Epithelial cell of esophagus (primary cell): ENCODE measurements around the gene GRB7.
"Not testable (repeated sequence)": the region's sequence is repeated elsewhere in the genome, so short reads cannot be mapped to it uniquely, and the experiment has no call there.

ENCODE experiments used
- DNase-seq: peaks from one replicate; pipeline ENCODE4 v3.0.0; 2010; ENCODE audit warnings: low read depth
- H3K4me3 ChIP-seq: 2 replicates; pipeline ENCODE4 v1.5.1; 2011; ENCODE audit warnings: mild to moderate bottlenecking, low read length, control low read depth
- TF ChIP-seq, protein P1 (sequence below): IDR thresholded peaks from 2 replicates; pipeline ENCODE4 v1.5.1; 2011; ENCODE audit warnings: low read depth, mild to moderate bottlenecking, low read length, control low read depth, inconsistent platforms; ENCODE audit not compliant: insufficient read depth; ENCODE audit errors: missing control alignments

The GRB7 gene

DNA sequence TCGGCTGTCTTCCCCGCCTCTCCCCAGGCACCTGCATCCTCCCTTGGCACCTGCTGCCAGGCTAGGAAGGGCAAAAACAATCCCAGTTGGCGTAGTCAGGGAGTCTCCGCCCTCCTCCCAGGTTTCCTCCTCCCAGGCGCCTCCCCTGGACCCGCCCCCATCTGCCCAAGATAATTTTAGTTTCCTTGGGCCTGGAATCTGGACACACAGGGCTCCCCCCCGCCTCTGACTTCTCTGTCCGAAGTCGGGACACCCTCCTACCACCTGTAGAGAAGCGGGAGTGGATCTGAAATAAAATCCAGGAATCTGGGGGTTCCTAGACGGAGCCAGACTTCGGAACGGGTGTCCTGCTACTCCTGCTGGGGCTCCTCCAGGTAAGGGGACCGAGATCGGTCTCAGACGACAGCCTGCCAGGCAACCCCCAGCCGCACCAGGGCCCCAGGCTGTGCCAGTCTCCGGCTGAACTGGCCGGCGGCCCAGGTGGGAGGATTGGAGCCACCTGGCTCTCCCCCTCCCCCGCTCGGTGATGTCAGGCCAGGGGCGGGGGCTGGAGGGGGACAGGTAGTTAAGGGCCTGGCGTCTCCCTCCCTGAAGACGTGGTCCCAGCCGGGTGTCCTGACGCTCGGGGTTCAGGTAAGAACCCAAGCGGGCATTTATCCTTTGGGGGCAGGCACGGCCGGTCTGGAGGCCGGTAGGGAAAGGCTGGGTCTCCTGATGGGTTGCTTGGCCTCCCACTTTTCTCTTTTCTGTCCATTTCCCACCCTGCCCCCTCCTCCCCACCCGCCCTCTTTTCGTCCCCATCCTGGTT lies at the start of gene GRB7:
Gene GRB7 (plus strand): TSS at position 179 of the 808 bp plus-strand sequence. CDS start 4,364 bp downstream, outside the sequence.
- peak within 1 kb of the TSS; percentile 89 for H3K4me3 ChIP-seq
- TF ChIP-seq, protein P1, sequence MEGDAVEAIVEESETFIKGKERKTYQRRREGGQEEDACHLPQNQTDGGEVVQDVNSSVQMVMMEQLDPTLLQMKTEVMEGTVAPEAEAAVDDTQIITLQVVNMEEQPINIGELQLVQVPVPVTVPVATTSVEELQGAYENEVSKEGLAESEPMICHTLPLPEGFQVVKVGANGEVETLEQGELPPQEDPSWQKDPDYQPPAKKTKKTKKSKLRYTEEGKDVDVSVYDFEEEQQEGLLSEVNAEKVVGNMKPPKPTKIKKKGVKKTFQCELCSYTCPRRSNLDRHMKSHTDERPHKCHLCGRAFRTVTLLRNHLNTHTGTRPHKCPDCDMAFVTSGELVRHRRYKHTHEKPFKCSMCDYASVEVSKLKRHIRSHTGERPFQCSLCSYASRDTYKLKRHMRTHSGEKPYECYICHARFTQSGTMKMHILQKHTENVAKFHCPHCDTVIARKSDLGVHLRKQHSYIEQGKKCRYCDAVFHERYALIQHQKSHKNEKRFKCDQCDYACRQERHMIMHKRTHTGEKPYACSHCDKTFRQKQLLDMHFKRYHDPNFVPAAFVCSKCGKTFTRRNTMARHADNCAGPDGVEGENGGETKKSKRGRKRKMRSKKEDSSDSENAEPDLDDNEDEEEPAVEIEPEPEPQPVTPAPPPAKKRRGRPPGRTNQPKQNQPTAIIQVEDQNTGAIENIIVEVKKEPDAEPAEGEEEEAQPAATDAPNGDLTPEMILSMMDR = no peak
- peak; percentile 83 for DNase-seq

GRCh38 chr17:39688475-39688835 lies 49.3 kb upstream of the GRB7 start:
- TF ChIP-seq, protein P1 = no peak
- H3K4me3 ChIP-seq = peak overlapping the region; percentile 63
- no peak for DNase-seq

DNA sequence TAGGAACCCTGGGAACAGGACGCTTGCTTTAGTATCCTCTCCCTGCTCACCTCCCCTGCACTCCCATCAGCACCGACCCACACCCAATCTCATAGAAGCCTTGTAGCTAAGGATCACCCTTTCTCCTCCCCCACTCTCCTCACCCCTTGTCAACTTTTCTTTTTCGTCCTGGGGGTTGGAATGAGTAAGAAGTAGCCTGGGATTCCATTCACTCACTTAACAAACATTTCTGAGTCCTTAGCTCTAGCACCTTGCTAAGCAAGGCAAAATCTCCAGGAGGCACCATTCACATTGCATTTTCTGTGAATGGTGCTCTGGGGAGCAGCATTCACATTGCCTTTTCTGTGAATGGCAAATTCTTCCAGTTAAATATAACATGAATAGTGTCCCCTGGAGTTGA lies 48.8 kb upstream of the GRB7 start:
- peak overlapping the region; percentile 63 for H3K4me3 ChIP-seq
- TF ChIP-seq, protein P1 = peak; percentile 27
- DNase-seq = no peak

DNA sequence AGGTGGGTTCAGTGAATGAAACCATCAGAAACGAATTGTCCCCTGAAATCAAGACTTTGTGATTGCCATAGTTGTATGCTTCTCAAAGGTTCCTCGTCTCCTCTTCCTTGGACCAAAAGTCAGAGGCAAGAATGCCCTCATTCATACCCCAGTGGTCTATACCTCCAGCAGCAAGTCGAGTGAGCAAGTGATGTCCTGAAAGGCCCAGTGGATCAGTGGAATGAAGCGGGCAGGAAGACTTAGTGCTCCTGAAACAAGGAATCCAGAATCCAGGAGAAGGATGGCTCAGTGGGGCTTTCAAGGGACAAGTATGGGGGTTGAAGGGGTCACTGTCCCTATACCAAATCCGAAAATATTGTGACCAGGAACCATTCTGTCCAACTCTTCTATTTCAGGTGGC lies 43.1 kb upstream of the GRB7 start:
- H3K4me3 ChIP-seq = no peak overlapping the region
- no peak for DNase-seq
- TF ChIP-seq, protein P1 = no peak

GRCh38 chr17:39695089-39695474 lies 42.7 kb upstream of the GRB7 start:
- TF ChIP-seq, protein P1 = no peak
- H3K4me3 ChIP-seq = no peak overlapping the region
- no peak for DNase-seq

- TF ChIP-seq, protein P1 = no peak
- H3K4me3 ChIP-seq = no peak overlapping the region
- DNase-seq = no peak
Measured at GRCh38 chr17:39696731-39697130, 41.0 kb upstream of the GRB7 start.

DNA sequence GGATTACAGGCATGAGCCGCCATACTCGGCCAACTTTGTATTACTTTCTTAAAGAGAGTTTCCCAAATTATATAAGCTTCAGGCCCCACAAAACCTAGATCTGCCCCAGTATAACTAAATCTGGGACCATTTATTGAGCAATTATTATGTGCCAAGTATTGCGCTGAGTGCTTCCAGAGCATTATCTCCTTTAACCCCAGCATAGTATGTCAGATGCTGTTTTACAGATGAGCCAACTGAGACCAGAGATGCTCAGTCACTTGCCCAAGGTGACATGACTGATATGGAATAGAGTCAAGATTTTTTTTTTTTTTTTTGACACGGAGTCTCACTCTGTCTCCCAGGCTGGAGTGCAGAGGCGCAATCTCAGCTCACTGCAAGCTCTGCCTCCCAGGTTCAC lies 39.8 kb upstream of the GRB7 start:
- DNase-seq = no peak
- TF ChIP-seq, protein P1 = no peak
- H3K4me3 ChIP-seq = no peak overlapping the region

DNA sequence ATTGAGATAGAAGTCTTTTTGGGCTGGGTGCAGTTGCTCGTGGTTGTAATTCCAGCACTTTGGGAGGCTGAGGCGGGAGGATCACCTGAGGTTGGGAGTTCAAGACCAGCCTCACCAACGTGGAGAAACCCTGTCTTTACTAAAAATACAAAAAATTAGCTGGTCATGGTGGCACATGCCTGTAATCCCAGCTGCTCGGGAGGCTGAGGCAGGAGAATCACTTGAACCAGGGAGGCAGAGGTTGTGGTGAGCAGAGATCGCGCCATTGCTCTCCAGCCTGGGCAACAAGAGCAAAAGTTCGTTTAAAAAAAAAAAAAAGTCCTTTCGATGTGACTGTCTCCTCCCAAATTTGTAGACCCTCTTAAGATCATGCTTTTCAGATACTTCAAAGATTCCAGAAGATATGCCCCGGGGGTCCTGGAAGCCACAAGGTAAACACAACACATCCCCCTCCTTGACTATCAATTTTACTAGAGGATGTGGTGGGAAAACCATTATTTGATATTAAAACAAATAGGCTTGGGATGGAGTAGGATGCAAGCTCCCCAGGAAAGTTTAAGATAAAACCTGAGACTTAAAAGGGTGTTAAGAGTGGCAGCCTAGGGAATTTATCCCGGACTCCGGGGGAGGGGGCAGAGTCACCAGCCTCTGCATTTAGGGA lies 38.5 kb upstream of the GRB7 start:
- not testable (repeated sequence) for DNase-seq
- peak overlapping the region; percentile 72 for H3K4me3 ChIP-seq
